Duodenal mucosa (tissue), 2 donors: ENCODE measurements around the gene TARP.
"Not testable (repeated sequence)": the region's sequence is repeated elsewhere in the genome, so short reads cannot be mapped to it uniquely, and the experiment has no call there.

ENCODE experiments used
- H3K27ac ChIP-seq: one replicate; pipeline ENCODE4 v1.7.0; 2013; ENCODE audit warnings: low read depth, low read length
- H3K27me3 ChIP-seq, 2 donors: one replicate each; pipeline ENCODE4 v1.7.0; 2013; ENCODE audit warnings: low read length in 2 of 2, control low read depth in 1 of 2; ENCODE audit not compliant: insufficient read depth in 2 of 2, control insufficient read depth in 1 of 2
- H3K36me3 ChIP-seq, 2 donors: one replicate each; pipeline ENCODE4 v1.7.0; 2013; ENCODE audit warnings: low read length in 2 of 2, control low read depth in 1 of 2; ENCODE audit not compliant: insufficient read depth in 2 of 2, control insufficient read depth in 1 of 2
- H3K4me1 ChIP-seq, 2 donors: one replicate each; pipeline ENCODE4 v1.7.0; 2013; ENCODE audit warnings: low read length in 2 of 2, control low read depth in 1 of 2; ENCODE audit not compliant: insufficient read depth in 2 of 2, control insufficient read depth in 1 of 2
- H3K4me3 ChIP-seq, 2 donors: one replicate each; pipeline ENCODE4 v1.7.0; 2013; ENCODE audit warnings: low read length in 2 of 2, low read depth in 1 of 2
- H3K9ac ChIP-seq, 2 donors: one replicate each; pipeline ENCODE4 v1.7.0; 2013; ENCODE audit warnings: low read length in 2 of 2, low read depth in 1 of 2
- H3K9me3 ChIP-seq, 2 donors: one replicate each; pipeline ENCODE4 v1.7.0; 2013; ENCODE audit warnings: low read length in 2 of 2, control low read depth in 1 of 2; ENCODE audit not compliant: control insufficient read depth in 1 of 2

TARP gene

GRCh38 chr7:38244516-38244915 lies 28.9 kb downstream of the TARP start:
- no peak overlapping the region for H3K27ac ChIP-seq
- no peaks in the 10 kb centered on the region for H3K9me3 ChIP-seq
- H3K36me3 ChIP-seq: no peaks in the 10 kb centered on the region
- H3K4me1 ChIP-seq: no peaks in the 10 kb centered on the region
- H3K9ac ChIP-seq: no peak overlapping the region
- no peak overlapping the region for H3K4me3 ChIP-seq
- H3K27me3 ChIP-seq: no peaks in the 10 kb centered on the region

- not testable (repeated sequence) for H3K27me3 ChIP-seq, H3K4me3 ChIP-seq, H3K9ac ChIP-seq, H3K9me3 ChIP-seq, H3K36me3 ChIP-seq, H3K4me1 ChIP-seq, H3K27ac ChIP-seq
Measured at GRCh38 chr7:38243345-38243744, 30.1 kb downstream of the TARP start.

- Histone ChIP-seq H3K9ac (no peak overlapping the region), H3K9me3 (no peaks in the 10 kb centered on the region), H3K36me3 (no peaks in the 10 kb centered on the region), H3K27me3 (no peaks in the 10 kb centered on the region), H3K4me3 (no peak overlapping the region), H3K4me1 (no peaks in the 10 kb centered on the region), H3K27ac (no peak overlapping the region)
Measured at GRCh38 chr7:38242814-38243213, 30.6 kb downstream of the TARP start.

- Histone ChIP-seq H3K4me3 (no peak overlapping the region), H3K36me3 (no peaks in the 10 kb centered on the region), H3K27me3 (no peaks in the 10 kb centered on the region), H3K4me1 (no peaks in the 10 kb centered on the region), H3K9me3 (no peaks in the 10 kb centered on the region), H3K9ac (no peak overlapping the region), H3K27ac (no peak overlapping the region)
Measured at GRCh38 chr7:38241071-38241470, 32.4 kb downstream of the TARP start.

GRCh38 chr7:38239129-38239528 lies 34.3 kb downstream of the TARP start:
- not testable (repeated sequence) for H3K9ac ChIP-seq, H3K4me3 ChIP-seq, H3K4me1 ChIP-seq, H3K27me3 ChIP-seq, H3K9me3 ChIP-seq, H3K27ac ChIP-seq, H3K36me3 ChIP-seq

GRCh38 chr7:38235606-38236005 lies 37.8 kb downstream of the TARP start:
- Histone ChIP-seq H3K4me1 (peaks cover 0 to 3% of the 10 kb centered on the region in 2 donors), H3K9ac (no peak overlapping the region), H3K9me3 (no peaks in the 10 kb centered on the region), H3K4me3 (no peak overlapping the region), H3K27me3 (no peaks in the 10 kb centered on the region), H3K36me3 (no peaks in the 10 kb centered on the region), H3K27ac (no peak overlapping the region)

GRCh38 chr7:38234759-38235158 lies 38.7 kb downstream of the TARP start:
- not testable (repeated sequence) for H3K9ac ChIP-seq, H3K9me3 ChIP-seq, H3K27ac ChIP-seq, H3K27me3 ChIP-seq, H3K36me3 ChIP-seq, H3K4me1 ChIP-seq, H3K4me3 ChIP-seq

GRCh38 chr7:38232502-38233366 lies 40.7 kb downstream of the TARP start:
- Histone ChIP-seq H3K9me3 (no peaks in the 10 kb centered on the region), H3K27me3 (no peaks in the 10 kb centered on the region), H3K4me1 (peaks cover 0 to 3% of the 10 kb centered on the region in 2 donors), H3K9ac (no peak overlapping the region), H3K4me3 (no peak overlapping the region), H3K27ac (no peak overlapping the region), H3K36me3 (peaks cover 0 to 12% of the 10 kb centered on the region in 2 donors)

GRCh38 chr7:38229884-38230642 lies 43.4 kb downstream of the TARP start:
- Histone ChIP-seq H3K27ac (no peak overlapping the region), H3K36me3 (peaks cover 0 to 12% of the 10 kb centered on the region in 2 donors), H3K9ac (no peak overlapping the region), H3K27me3 (no peaks in the 10 kb centered on the region), H3K9me3 (no peaks in the 10 kb centered on the region), H3K4me3 (no peak overlapping the region), H3K4me1 (peaks cover 0 to 3% of the 10 kb centered on the region in 2 donors)

- peaks cover 0 to 14% of the 10 kb centered on the region in 2 donors for H3K36me3 ChIP-seq
- no peak overlapping the region for H3K27ac ChIP-seq
- H3K27me3 ChIP-seq: no peaks in the 10 kb centered on the region
- peaks cover 0 to 3% of the 10 kb centered on the region in 2 donors for H3K4me1 ChIP-seq
- no peak overlapping the region for H3K4me3 ChIP-seq
- no peaks in the 10 kb centered on the region for H3K9me3 ChIP-seq
- H3K9ac ChIP-seq: no peak overlapping the region
Measured at GRCh38 chr7:38229386-38229785, 44.0 kb downstream of the TARP start.
